ENCODE data around the gene CHST3. TPM values are rescaled to one million over a fixed set of nuclear protein-coding genes. Genes with fewer than 3 reads are reported as not detected.

Gene CHST3
- total and polyA plus RNA-seq, 4 experiments from 2014 or later: not detected

DNA sequence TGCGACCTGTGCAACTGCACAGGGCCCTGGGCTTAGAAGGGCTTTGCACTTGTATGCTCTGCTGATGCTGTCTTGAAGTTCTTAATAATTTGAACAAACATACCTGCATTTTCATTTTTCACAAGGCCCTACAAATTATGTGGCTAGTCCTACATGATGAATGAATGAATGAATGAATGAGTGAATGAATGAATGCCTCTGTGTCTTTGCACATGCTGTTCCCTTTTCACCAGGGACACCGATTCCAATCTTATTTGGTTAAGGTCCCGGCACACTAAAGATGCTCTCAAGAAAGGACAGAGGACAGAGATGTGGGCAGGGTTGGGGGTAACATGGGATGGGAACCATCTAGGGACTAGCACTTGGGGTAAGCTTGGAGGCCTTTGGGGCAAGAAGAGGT, 39.4 kb upstream of the CHST3 start:
- no peak overlapping the region for H3K4me3 ChIP-seq (ENCODE audit: low read length in 2 of 2)
- no peak for DNase-seq
- H3K36me3 Mint-ChIP-seq: no peaks in the 10 kb centered on the region
- intact Hi-C loops (cut with micrococcal nuclease): no loop called here
- H3K9me3 ChIP-seq (ENCODE audit: control insufficient read depth in 1 of 2, low read length in 2 of 2): no peaks in the 10 kb centered on the region
- no peak overlapping the region for H3K27ac ChIP-seq (ENCODE audit: low read depth, low read length)
- no peaks in the 10 kb centered on the region for H3K4me1 ChIP-seq (ENCODE audit: insufficient read depth, low read length)
- no peak overlapping the region for H3K4me3 Mint-ChIP-seq
- no peaks in the 10 kb centered on the region for H3K4me1 Mint-ChIP-seq
- no peaks in the 10 kb centered on the region for H3K36me3 ChIP-seq (ENCODE audit: insufficient read depth, low read length)
- H3K27me3 ChIP-seq (ENCODE audit: insufficient read depth, low read length): no peaks in the 10 kb centered on the region
- no peak overlapping the region for H3K27ac Mint-ChIP-seq
- CTCF ChIA-PET (ENCODE audit: partially characterized antibody): no interaction called here
- H3K27me3 Mint-ChIP-seq: peaks cover 2% of the 10 kb centered on the region in 2 donors
- POLR2A ChIA-PET (ENCODE audit: partially characterized antibody): no interaction called here
- H3K9me3 Mint-ChIP-seq: no peaks in the 10 kb centered on the region

DNA sequence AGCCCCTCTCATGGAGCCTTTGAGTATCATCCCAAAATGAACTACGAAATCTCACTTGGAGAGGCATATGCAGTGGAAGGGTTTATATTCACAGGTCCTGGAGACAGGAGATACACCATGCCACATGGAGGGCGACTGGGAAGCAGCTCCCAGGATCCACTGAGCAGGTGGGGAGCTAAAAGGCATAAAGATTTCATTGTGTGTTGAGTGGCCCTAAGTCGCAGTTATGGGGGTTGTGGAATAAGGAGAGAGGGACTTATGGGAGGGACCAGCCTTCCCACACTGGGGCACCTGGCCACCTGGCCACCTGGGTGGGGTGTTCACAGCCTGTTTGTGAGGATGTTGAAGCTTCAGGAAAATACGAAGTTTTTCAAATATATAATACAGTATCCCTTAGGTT, 37.0 kb upstream of the CHST3 start:
- H3K36me3 ChIP-seq (ENCODE audit: insufficient read depth, low read length): no peaks in the 10 kb centered on the region
- no peak for DNase-seq
- H3K4me3 ChIP-seq (ENCODE audit: low read length in 2 of 2): no peak overlapping the region
- CTCF ChIA-PET (ENCODE audit: partially characterized antibody): no interaction called here
- H3K9me3 Mint-ChIP-seq: peaks cover 0 to 3% (median 0%) of the 10 kb centered on the region in 8 donors
- intact Hi-C loops (cut with micrococcal nuclease): no loop called here
- no peaks in the 10 kb centered on the region for H3K27me3 ChIP-seq (ENCODE audit: insufficient read depth, low read length)
- no peaks in the 10 kb centered on the region for H3K4me1 ChIP-seq (ENCODE audit: insufficient read depth, low read length)
- peaks cover 0 to 3% (median 0%) of the 10 kb centered on the region in 4 donors for H3K4me1 Mint-ChIP-seq
- no peak overlapping the region for H3K4me3 Mint-ChIP-seq
- POLR2A ChIA-PET (ENCODE audit: partially characterized antibody): no interaction called here
- H3K9me3 ChIP-seq (ENCODE audit: control insufficient read depth in 1 of 2, low read length in 2 of 2): no peaks in the 10 kb centered on the region
- peak overlapping the region in 1 of 7 donors; percentile 32 for H3K27ac Mint-ChIP-seq
- H3K27me3 Mint-ChIP-seq: peaks cover 0 to 2% of the 10 kb centered on the region in 2 donors
- H3K36me3 Mint-ChIP-seq: no peaks in the 10 kb centered on the region
- no peak overlapping the region for H3K27ac ChIP-seq (ENCODE audit: low read depth, low read length)

DNA sequence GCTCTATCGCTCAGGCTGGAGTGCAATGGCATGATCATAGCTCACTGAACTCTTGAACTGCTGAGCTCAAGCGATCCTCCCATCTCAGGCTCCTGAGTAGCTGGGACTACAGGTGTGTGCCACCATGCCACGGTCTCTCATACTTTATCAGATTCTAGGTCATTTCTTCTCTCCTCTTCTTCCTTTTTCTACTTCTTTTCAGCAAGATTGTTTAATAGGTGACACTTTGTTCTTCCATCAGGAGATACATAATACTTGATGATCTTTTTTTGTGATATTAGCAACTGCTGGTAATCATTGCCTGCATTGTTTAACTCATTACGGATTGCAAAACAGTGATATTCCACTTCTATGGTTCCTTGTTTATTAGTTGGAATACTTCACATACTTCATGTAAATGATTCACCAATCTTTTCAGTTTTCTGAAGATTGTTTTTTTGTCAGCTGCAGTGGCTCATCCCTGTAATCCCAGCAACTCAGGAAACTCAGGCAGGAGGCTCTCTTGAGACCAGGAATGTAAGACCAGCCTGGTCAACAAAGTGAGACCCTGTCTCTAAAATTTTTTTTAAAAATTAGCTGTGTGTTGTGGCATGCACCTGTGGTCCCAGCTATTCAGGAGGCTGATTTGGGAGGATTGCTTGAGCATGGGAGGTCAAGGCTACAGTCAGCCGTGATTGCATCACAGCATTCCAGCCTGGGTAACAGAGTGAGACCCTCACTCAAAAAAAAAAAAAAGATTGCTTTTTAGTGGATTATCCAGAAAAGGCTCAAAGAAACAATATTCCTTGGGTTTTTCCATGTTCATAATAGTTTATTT, 36.2 kb upstream of the CHST3 start:
- Mint-ChIP-seq H3K4me1 (peaks cover 0 to 7% (median under 1%) of the 10 kb centered on the region in 4 donors), H3K27me3 (peaks cover 0 to 2% of the 10 kb centered on the region in 2 donors), H3K9me3 (peaks cover 0 to 8% (median 0%) of the 10 kb centered on the region in 8 donors), H3K36me3 (no peaks in the 10 kb centered on the region), H3K4me3 (no peak overlapping the region), H3K27ac (no peak overlapping the region)
- ChIA-PET CTCF (ENCODE audit: partially characterized antibody) (no interaction called here), POLR2A (ENCODE audit: partially characterized antibody) (no interaction called here)
- no peaks in the 10 kb centered on the region for H3K9me3 ChIP-seq (ENCODE audit: control insufficient read depth in 1 of 2, low read length in 2 of 2)
- intact Hi-C loops (cut with micrococcal nuclease): no loop called here
- H3K4me3 ChIP-seq (ENCODE audit: low read length in 2 of 2): no peak overlapping the region
- DNase-seq: no peak
- H3K36me3 ChIP-seq (ENCODE audit: insufficient read depth, low read length): no peaks in the 10 kb centered on the region
- H3K27ac ChIP-seq (ENCODE audit: low read depth, low read length): no peak overlapping the region
- H3K4me1 ChIP-seq (ENCODE audit: insufficient read depth, low read length): peaks cover under 1% of the 10 kb centered on the region
- no peaks in the 10 kb centered on the region for H3K27me3 ChIP-seq (ENCODE audit: insufficient read depth, low read length)

DNA sequence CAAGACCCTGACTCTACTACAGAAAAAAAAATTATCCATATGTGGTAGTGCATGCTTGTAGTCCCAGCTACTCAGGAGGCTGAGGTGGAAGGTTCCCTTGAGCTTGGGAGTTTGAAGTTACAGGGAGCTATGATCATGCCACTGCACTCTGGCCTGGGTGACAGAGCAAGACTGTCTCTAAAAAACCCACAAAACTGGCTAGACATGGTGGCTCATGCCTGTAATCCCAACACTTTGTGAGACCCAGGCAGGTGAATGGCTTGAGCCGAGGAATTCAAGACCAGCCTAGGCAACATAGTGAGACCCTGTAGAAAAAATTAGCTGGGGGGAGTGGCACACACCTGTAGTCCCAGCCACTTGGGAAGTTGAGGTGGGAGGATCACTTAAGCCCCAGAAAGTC, 32.9 kb upstream of the CHST3 start:
- peaks cover 12% of the 10 kb centered on the region for H3K4me1 ChIP-seq (ENCODE audit: insufficient read depth, low read length)
- Mint-ChIP-seq H3K27ac (no peak overlapping the region), H3K36me3 (peaks cover 0 to 2% of the 10 kb centered on the region in 2 donors), H3K4me1 (peaks cover 10 to 27% (median 20%) of the 10 kb centered on the region in 4 donors), H3K4me3 (no peak overlapping the region), H3K9me3 (peaks cover 0 to 8% (median 0%) of the 10 kb centered on the region in 8 donors), H3K27me3 (peaks cover 0 to 2% of the 10 kb centered on the region in 2 donors)
- no peaks in the 10 kb centered on the region for H3K36me3 ChIP-seq (ENCODE audit: insufficient read depth, low read length)
- H3K27ac ChIP-seq (ENCODE audit: low read depth, low read length): no peak overlapping the region
- intact Hi-C loops (cut with micrococcal nuclease): no loop called here
- H3K4me3 ChIP-seq (ENCODE audit: low read length in 2 of 2): no peak overlapping the region
- DNase-seq: no peak
- ChIA-PET CTCF (ENCODE audit: partially characterized antibody) (no interaction called here), POLR2A (ENCODE audit: partially characterized antibody) (no interaction called here)
- H3K9me3 ChIP-seq (ENCODE audit: control insufficient read depth in 1 of 2, low read length in 2 of 2): no peaks in the 10 kb centered on the region
- no peaks in the 10 kb centered on the region for H3K27me3 ChIP-seq (ENCODE audit: insufficient read depth, low read length)

DNA sequence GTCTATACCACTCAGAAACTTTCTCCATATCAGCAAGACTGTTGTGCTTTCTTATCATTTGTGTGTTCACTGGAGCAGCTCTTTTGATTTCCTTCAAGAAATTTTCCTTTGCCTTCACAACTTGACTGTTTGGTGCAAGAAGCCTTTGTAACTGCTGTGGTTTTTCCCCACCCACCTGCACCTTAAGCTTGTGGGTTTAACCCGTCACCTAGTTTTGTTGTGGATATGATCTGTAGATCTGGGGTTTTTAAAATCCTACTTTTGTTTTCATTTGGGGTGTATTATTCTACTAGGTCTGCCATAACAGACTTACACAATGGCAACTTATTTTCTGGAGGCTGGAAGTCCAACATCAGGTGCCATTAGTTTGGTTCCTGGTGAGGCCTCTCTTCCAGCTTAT, 30.5 kb upstream of the CHST3 start:
- H3K27ac Mint-ChIP-seq: peak overlapping the region; percentile 43 to 92 (median 65)
- Histone ChIP-seq H3K4me3 (ENCODE audit: low read length in 2 of 2) (no peak overlapping the region), H3K27me3 (ENCODE audit: insufficient read depth, low read length) (no peaks in the 10 kb centered on the region), H3K27ac (ENCODE audit: low read depth, low read length) (no peak overlapping the region), H3K9me3 (ENCODE audit: control insufficient read depth in 1 of 2, low read length in 2 of 2) (no peaks in the 10 kb centered on the region), H3K36me3 (ENCODE audit: insufficient read depth, low read length) (no peaks in the 10 kb centered on the region), H3K4me1 (ENCODE audit: insufficient read depth, low read length) (peaks cover 12% of the 10 kb centered on the region)
- CTCF ChIA-PET (ENCODE audit: partially characterized antibody): interaction anchor here (1.1 to 2.3 kb wide), 5 partner anchors 13 to 115 kb away, joined by 3 to 8 read pairs (median 3); no protein-coding TSS in a partner anchor
- POLR2A ChIA-PET (ENCODE audit: partially characterized antibody): no interaction called here
- H3K4me1 Mint-ChIP-seq: peaks cover 13 to 27% (median 20%) of the 10 kb centered on the region in 4 donors
- intact Hi-C loops (cut with micrococcal nuclease): no loop called here
- H3K27me3 Mint-ChIP-seq: no peaks in the 10 kb centered on the region
- H3K9me3 Mint-ChIP-seq: peaks cover 2 to 15% (median 3%) of the 10 kb centered on the region in 8 donors
- peak in 4 of 5 donors; percentile 38 to 59 (median 44) for DNase-seq
- H3K4me3 Mint-ChIP-seq: peak overlapping the region in 7 of 8 donors; percentile 10 to 78 (median 56)
- H3K36me3 Mint-ChIP-seq: peaks cover 0 to 2% of the 10 kb centered on the region in 2 donors

DNA sequence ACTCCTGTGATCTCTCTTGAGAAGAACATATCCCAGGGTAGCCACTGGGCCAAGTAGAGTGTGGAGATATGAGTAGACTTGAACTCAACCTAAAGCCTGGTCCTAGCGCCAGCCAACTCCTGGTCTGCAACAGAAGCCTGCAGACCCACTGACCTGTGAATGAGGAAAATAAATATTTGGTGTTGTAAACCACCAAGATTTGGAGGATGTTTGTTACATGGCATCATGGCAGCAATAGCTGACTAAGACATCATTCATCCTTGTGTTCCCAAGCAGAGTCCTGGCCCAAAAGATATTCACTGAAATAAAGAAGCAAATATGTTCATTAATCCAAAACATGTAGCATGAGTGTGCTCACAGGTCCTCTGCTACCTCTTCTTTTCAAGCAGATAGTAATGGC, 26.0 kb upstream of the CHST3 start:
- CTCF ChIA-PET (ENCODE audit: partially characterized antibody): interaction anchor here (0.6 to 1.3 kb wide), 2 partner anchors 42 to 74 kb away, joined by 3 to 4 read pairs; no protein-coding TSS in a partner anchor
- peaks cover 17 to 34% (median 31%) of the 10 kb centered on the region in 4 donors for H3K4me1 Mint-ChIP-seq
- intact Hi-C loops (cut with micrococcal nuclease): no loop called here

DNA sequence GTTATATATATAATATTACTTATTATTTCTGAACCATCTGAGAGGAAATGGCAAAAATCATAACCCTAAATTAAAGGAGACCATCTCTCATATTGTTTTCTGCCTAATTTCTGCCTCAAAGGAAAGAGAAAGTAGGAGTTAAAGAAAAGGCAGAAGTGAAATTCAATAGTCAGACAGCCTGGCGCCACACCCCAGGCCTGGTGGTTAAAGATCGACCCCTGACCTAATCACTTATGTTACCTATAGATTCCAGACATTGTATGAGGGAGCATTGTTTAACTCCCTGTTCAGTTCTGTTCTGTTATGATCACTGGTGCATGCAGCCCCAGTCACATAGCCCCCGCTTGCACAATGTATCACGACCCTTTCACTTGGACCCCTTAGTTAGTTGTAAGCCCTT, 24.9 kb upstream of the CHST3 start:
- intact Hi-C loops (cut with micrococcal nuclease): no loop called here
- peaks cover 8 to 24% (median 22%) of the 10 kb centered on the region in 4 donors for H3K4me1 Mint-ChIP-seq
- H3K27ac ChIP-seq (ENCODE audit: low read depth, low read length): no peak overlapping the region
- H3K9me3 Mint-ChIP-seq: peaks cover 6 to 47% (median 24%) of the 10 kb centered on the region in 8 donors
- H3K36me3 ChIP-seq (ENCODE audit: insufficient read depth, low read length): no peaks in the 10 kb centered on the region
- POLR2A ChIA-PET (ENCODE audit: partially characterized antibody): no interaction called here
- H3K4me3 ChIP-seq (ENCODE audit: low read length in 2 of 2): no peak overlapping the region
- H3K9me3 ChIP-seq (ENCODE audit: control insufficient read depth in 1 of 2, low read length in 2 of 2): peaks cover 0 to 10% of the 10 kb centered on the region in 2 donors
- no peak overlapping the region for H3K27ac Mint-ChIP-seq
- peaks cover 3 to 4% of the 10 kb centered on the region in 2 donors for H3K27me3 Mint-ChIP-seq
- CTCF ChIA-PET (ENCODE audit: partially characterized antibody): no interaction called here
- peak overlapping the region in 2 of 8 donors; percentile 12 to 80 for H3K4me3 Mint-ChIP-seq
- no peaks in the 10 kb centered on the region for H3K27me3 ChIP-seq (ENCODE audit: insufficient read depth, low read length)
- peaks cover 10% of the 10 kb centered on the region in 2 donors for H3K36me3 Mint-ChIP-seq
- peaks cover 11% of the 10 kb centered on the region for H3K4me1 ChIP-seq (ENCODE audit: insufficient read depth, low read length)
- no peak for DNase-seq

More for the DNA sequence above, 26.0 kb upstream of the CHST3 start:
- Histone ChIP-seq H3K36me3 (ENCODE audit: insufficient read depth, low read length) (no peaks in the 10 kb centered on the region), H3K27me3 (ENCODE audit: insufficient read depth, low read length) (no peaks in the 10 kb centered on the region), H3K4me1 (ENCODE audit: insufficient read depth, low read length) (peaks cover 20% of the 10 kb centered on the region), H3K9me3 (ENCODE audit: control insufficient read depth in 1 of 2, low read length in 2 of 2) (no peaks in the 10 kb centered on the region), H3K27ac (ENCODE audit: low read depth, low read length) (no peak overlapping the region), H3K4me3 (ENCODE audit: low read length in 2 of 2) (no peak overlapping the region)
- H3K27ac Mint-ChIP-seq: no peak overlapping the region
- no peak for DNase-seq
- peaks cover 6 to 38% (median 18%) of the 10 kb centered on the region in 8 donors for H3K9me3 Mint-ChIP-seq
- H3K36me3 Mint-ChIP-seq: peaks cover 10 to 12% of the 10 kb centered on the region in 2 donors
- no peak overlapping the region for H3K4me3 Mint-ChIP-seq
- peaks cover 3 to 4% of the 10 kb centered on the region in 2 donors for H3K27me3 Mint-ChIP-seq
- POLR2A ChIA-PET (ENCODE audit: partially characterized antibody): no interaction called here

Measured in CD4-positive, alpha-beta memory T cell (primary cell).